Transverse colon (tissue), 4 donors: ENCODE results near the gene RUVBL1. TPM values are rescaled to one million over a fixed set of nuclear protein-coding genes. Genes with fewer than 3 reads are reported as not detected.

Experiments
- DNase-seq: peaks from one replicate; pipeline ENCODE4 v3.0.0-alpha.2; 2019
- H3K27ac ChIP-seq, 4 donors: fragments of 200-600 bp; sonication (generic); 2 replicates each; pipeline ENCODE4 v1.5.1; 2016 to 2018; ENCODE audit warnings: inconsistent platforms in 4 of 4
- H3K27me3 ChIP-seq: fragments of 200-600 bp; sonication (generic); 2 replicates; pipeline ENCODE4 v1.5.1; 2017; ENCODE audit warnings: inconsistent platforms
- H3K36me3 ChIP-seq, 4 donors: fragments of 200-600 bp; sonication (generic); 2 replicates each; pipeline ENCODE4 v1.5.1; 2017 to 2019; ENCODE audit warnings: inconsistent platforms in 4 of 4
- H3K4me1 ChIP-seq, 4 donors: fragments of 200-600 bp; sonication (generic); 2 replicates each; pipeline ENCODE4 v1.5.1; 2017 to 2020; ENCODE audit warnings: inconsistent platforms in 4 of 4
- H3K4me3 ChIP-seq, 4 donors: fragments of 200-600 bp; sonication (generic); 1 replicate in 1 of 4; 2 replicates in 3 of 4; pipeline versions ENCODE4 v1.5.1 to v1.6.1; 2017 to 2019; ENCODE audit warnings: inconsistent platforms in 4 of 4
- H3K9me3 ChIP-seq, 2 donors: fragments of 200-600 bp; sonication (generic); 2 replicates each; pipeline ENCODE4 v1.5.1; 2017 to 2019; ENCODE audit warnings: inconsistent platforms in 2 of 2
- EP300 ChIP-seq: sonication (generic); formaldehyde crosslinking; IDR thresholded peaks from one replicate; pipeline ENCODE4 v1.6.1; 2017; ENCODE audit warnings: antibody characterized with exemption, low read depth
- POLR2A ChIP-seq: fragments of 450-650 bp; IDR thresholded peaks from one replicate; pipeline ENCODE4 v1.6.1; 2016; ENCODE audit warnings: antibody characterized with exemption, mild to moderate bottlenecking, moderate library complexity
- POLR2AphosphoS5 ChIP-seq, 3 donors: sonication (generic); formaldehyde crosslinking; IDR thresholded peaks; one replicate each; pipeline ENCODE4 v1.6.1; 2016; ENCODE audit warnings: antibody characterized with exemption in 3 of 3
- WGBS, 2 donors: methylation state at CpG; one replicate each; pipeline ENCODE4 v1.1.5; 2018; ENCODE audit warnings: low coverage in 1 of 2; 5-methylcytosine and 5-hydroxymethylcytosine counted together
- in situ Hi-C, 4 donors: fragments of 200-750 bp; cut with MboI; loops; one replicate each; pipeline versions ENCODE4 v1.15.0 to v1.15.1; 2017; ENCODE audit warnings: low sequenced_read_pairs in 3 of 4, low pct_ligation_motif_present in 1 of 4, low pct_unique_long_range_greater_than_20kb in 1 of 4
- intact Hi-C: fragments of 100-400 bp; cut with DNase I; formaldehyde crosslinking; loops from one replicate; pipeline ENCODE4 v1.15.1; 2023; ENCODE audit warnings: low total_unique reads
- total RNA-seq, 4 donors: library from RNA; depleted of rRNA; stranded (reverse); fragments of >200 nt; gene quantifications; one replicate each; pipeline ENCODE4 v1.1.0, GENCODE V29; 2016
- TF ChIP-seq, protein P1 (sequence below), 5 experiments: fragments of 200-600 bp in 3 of 5; fragments of 450-650 bp in 2 of 5; sonication (generic) in 3 of 5; IDR thresholded peaks; 1 replicate in 2 of 5; 2 replicates in 3 of 5; pipeline ENCODE4 v1.5.1; 2016 to 2017; ENCODE audit warnings: antibody characterized with exemption in 5 of 5, inconsistent platforms in 3 of 5, mild to moderate bottlenecking in 2 of 5, moderate library complexity in 1 of 5

Gene RUVBL1
- total RNA-seq, 4 donors from 2014 or later: 1.4 to 16.4 (median 10.1) TPM; not detected in 1

DNA sequence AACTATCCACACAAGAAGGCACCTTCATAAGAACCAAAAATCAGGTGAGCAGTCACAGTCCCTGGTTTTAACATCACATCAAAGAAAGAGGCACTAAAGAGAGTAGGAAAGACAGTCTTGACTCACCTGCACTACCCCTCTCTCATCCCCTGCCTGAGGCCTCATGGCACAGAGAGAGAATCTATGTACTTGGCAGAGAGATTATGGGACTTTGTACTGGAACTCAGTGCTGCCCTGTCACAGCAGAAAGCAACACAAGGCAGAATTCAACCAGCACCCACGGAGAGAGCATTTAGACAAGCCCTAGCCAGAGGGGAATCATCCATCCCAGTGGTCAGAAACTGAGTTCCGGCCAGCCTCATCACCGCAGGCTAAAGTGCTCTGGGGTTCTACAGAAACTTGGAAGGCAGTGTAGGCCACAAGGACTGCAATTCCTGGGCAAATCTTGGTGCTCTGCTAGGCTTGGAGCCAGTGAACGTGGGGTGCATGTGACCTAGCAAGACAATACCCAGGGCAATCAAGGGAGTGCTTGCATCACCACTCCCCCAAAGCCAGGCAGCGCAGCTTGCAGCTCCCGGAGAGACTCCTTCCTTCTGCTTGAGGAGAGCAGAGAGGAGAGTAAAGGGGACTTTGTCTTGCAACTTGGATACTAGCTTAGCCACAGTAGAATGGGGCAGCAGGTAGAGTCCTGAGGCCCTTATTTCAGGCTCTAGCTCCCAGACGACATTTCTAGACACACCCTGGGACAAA, 8.5 kb upstream of the RUVBL1 start:
- intact Hi-C loops (no loop called here), in situ Hi-C loops (no loop called here)
- no peak overlapping the region for H3K4me3 ChIP-seq
- H3K27me3 ChIP-seq: peaks cover 8% of the 10 kb centered on the region
- DNase-seq: no peak
- no peaks in the 10 kb centered on the region for H3K4me1 ChIP-seq
- WGBS, 2 donors: 84% methylated on average over 7 of the region's 7 CpGs; no CpG with 5 or more reads in 1 of the 2 donors
- H3K27ac ChIP-seq: no peak overlapping the region
- H3K9me3 ChIP-seq: no peaks in the 10 kb centered on the region
- TF ChIP-seq EP300: no peak
- TF ChIP-seq POLR2A: no peak
- TF ChIP-seq, protein P1, sequence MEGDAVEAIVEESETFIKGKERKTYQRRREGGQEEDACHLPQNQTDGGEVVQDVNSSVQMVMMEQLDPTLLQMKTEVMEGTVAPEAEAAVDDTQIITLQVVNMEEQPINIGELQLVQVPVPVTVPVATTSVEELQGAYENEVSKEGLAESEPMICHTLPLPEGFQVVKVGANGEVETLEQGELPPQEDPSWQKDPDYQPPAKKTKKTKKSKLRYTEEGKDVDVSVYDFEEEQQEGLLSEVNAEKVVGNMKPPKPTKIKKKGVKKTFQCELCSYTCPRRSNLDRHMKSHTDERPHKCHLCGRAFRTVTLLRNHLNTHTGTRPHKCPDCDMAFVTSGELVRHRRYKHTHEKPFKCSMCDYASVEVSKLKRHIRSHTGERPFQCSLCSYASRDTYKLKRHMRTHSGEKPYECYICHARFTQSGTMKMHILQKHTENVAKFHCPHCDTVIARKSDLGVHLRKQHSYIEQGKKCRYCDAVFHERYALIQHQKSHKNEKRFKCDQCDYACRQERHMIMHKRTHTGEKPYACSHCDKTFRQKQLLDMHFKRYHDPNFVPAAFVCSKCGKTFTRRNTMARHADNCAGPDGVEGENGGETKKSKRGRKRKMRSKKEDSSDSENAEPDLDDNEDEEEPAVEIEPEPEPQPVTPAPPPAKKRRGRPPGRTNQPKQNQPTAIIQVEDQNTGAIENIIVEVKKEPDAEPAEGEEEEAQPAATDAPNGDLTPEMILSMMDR (IDR thresholded peaks at IDR 0.05): no peak
- no peak for TF ChIP-seq POLR2AphosphoS5 (IDR thresholded peaks at IDR 0.05)
- H3K36me3 ChIP-seq: no peaks in the 10 kb centered on the region

DNA sequence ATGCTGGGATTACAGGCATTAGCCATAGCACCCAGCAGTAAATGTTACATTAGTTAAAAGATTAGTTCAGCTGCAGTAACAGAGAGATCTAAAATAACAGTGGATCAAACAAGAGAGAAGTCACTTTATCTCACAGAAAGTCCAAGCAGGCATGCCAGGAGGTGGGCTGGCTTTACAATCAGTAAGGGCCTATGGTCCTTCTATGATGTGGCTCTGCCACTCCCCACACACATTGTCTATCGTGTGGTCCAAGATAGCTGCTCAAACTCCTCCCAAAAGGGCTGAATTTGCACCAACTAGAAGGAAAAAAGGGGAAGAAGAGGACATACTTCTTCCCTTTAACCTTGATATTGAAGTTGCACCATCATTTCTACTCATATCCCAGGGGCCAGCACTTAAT, 4.6 kb upstream of the RUVBL1 start:
- intact Hi-C loops: no loop called here
- H3K27ac ChIP-seq: no peak overlapping the region
- TF ChIP-seq POLR2AphosphoS5 (IDR thresholded peaks at IDR 0.05) (no peak), EP300 (no peak), POLR2A (no peak)
- H3K9me3 ChIP-seq: no peaks in the 10 kb centered on the region
- peaks cover 0 to 1% (median under 1%) of the 10 kb centered on the region in 4 donors for H3K4me1 ChIP-seq
- H3K36me3 ChIP-seq: no peaks in the 10 kb centered on the region
- WGBS, 2 donors: 45 to 56% methylated on average over 1 of the region's 1 CpG
- in situ Hi-C loops: no loop called here
- no peak overlapping the region for H3K4me3 ChIP-seq
- no peak for DNase-seq
- H3K27me3 ChIP-seq: no peaks in the 10 kb centered on the region

GRCh38 chr3:128127236-128127635, 3.6 kb upstream of the RUVBL1 start:
- H3K27ac ChIP-seq: no peak overlapping the region
- TF ChIP-seq POLR2A (no peak), POLR2AphosphoS5 (IDR thresholded peaks at IDR 0.05) (no peak), EP300 (no peak)
- TF ChIP-seq, protein P1 (IDR thresholded peaks at IDR 0.05): no peak
- H3K36me3 ChIP-seq: no peaks in the 10 kb centered on the region
- no peaks in the 10 kb centered on the region for H3K9me3 ChIP-seq
- H3K4me3 ChIP-seq: no peak overlapping the region
- H3K4me1 ChIP-seq: peaks cover 0 to 10% (median 9%) of the 10 kb centered on the region in 4 donors
- in situ Hi-C loops: no loop called here
- intact Hi-C loops: no loop called here
- WGBS, 2 donors: 51% methylated on average over 2 of the region's 2 CpGs; no CpG with 5 or more reads in 1 of the 2 donors
- no peaks in the 10 kb centered on the region for H3K27me3 ChIP-seq
- DNase-seq: no peak

- intact Hi-C loops: loop anchor here (5.0 kb wide), 1 partner anchor 1469 kb away; no protein-coding TSS in a partner anchor
- DNase-seq: no peak
- Histone ChIP-seq H3K4me1 (peaks cover 0 to 10% (median 9%) of the 10 kb centered on the region in 4 donors), H3K27ac (peak overlapping the region; percentile 69 to 84 (median 78)), H3K4me3 (peak overlapping the region; percentile 56 to 92 (median 76)), H3K27me3 (no peaks in the 10 kb centered on the region), H3K9me3 (no peaks in the 10 kb centered on the region), H3K36me3 (no peaks in the 10 kb centered on the region)
- 0 to 1% methylated on average over 4 to 22 of the region's 22 CpGs for WGBS, 2 donors
- in situ Hi-C loops: no loop called here
- no peak for TF ChIP-seq EP300
- TF ChIP-seq, protein P1 (IDR thresholded peaks at IDR 0.05): no peak
- no peak for TF ChIP-seq POLR2AphosphoS5 (IDR thresholded peaks at IDR 0.05)
- no peak for TF ChIP-seq POLR2A
Measured at GRCh38 chr3:128123156-128123537, 465 bp downstream of the RUVBL1 start.
